GM18858 (cell line): Measurements from ENCODE around the gene CBLL2.
A peak's percentile ranks its signal among the peaks of the same experiment; 100 is the strongest.
"Not testable (repeated sequence)": the region's sequence is repeated elsewhere in the genome, so short reads cannot be mapped to it uniquely, and the experiment has no call there.

Experiments used
- ATAC-seq: cut with Tn5 transposase; IDR thresholded peaks from one replicate; pipeline ENCODE4 v1.9.1; 2021; ENCODE audit not compliant: unreplicated experiment

CBLL2 gene

GRCh38 chrX:22272613-22273012 lies at the start of gene CBLL2:
CBLL2 (plus strand) TSS chrX:22272913; CDS start chrX:22272992, 79 bp downstream.
- ATAC-seq, result no peak

- ATAC-seq, result no peak
Measured at GRCh38 chrX:22234380-22234779, 38.3 kb upstream of the CBLL2 start.

GRCh38 chrX:22237479-22237878 lies 35.2 kb upstream of the CBLL2 start:
- no peak for ATAC-seq

GRCh38 chrX:22246620-22247019 lies 26.1 kb upstream of the CBLL2 start:
- ATAC-seq, result no peak

GRCh38 chrX:22247169-22247568 lies 25.5 kb upstream of the CBLL2 start:
- no peak for ATAC-seq

GRCh38 chrX:22248401-22248800 lies 24.3 kb upstream of the CBLL2 start:
- no peak for ATAC-seq

- no peak for ATAC-seq
Measured at GRCh38 chrX:22249371-22249770, 23.3 kb upstream of the CBLL2 start.

GRCh38 chrX:22268706-22269105 lies 4.0 kb upstream of the CBLL2 start:
- no peak for ATAC-seq

GRCh38 chrX:22273714-22274317 lies 1.1 kb downstream of the CBLL2 start:
- ATAC-seq, result no peak

- no peak for ATAC-seq
Measured at GRCh38 chrX:22276781-22277180, 4.1 kb downstream of the CBLL2 start.

- no peak for ATAC-seq
Measured at GRCh38 chrX:22278375-22278774, 5.7 kb downstream of the CBLL2 start.

GRCh38 chrX:22289209-22289608 lies 16.5 kb downstream of the CBLL2 start:
- not testable (repeated sequence) for ATAC-seq

- no peak for ATAC-seq
Measured at GRCh38 chrX:22296871-22297270, 24.2 kb downstream of the CBLL2 start.

- peak; percentile 93 for ATAC-seq
Measured at GRCh38 chrX:22300130-22300529, 27.4 kb downstream of the CBLL2 start.

- no peak for ATAC-seq
Measured at GRCh38 chrX:22310779-22311178, 38.1 kb downstream of the CBLL2 start.

- ATAC-seq, result no peak
Measured at GRCh38 chrX:22313766-22314165, 41.1 kb downstream of the CBLL2 start.

GRCh38 chrX:22314211-22314610 lies 41.5 kb downstream of the CBLL2 start:
- no peak for ATAC-seq

- no peak for ATAC-seq
Measured at GRCh38 chrX:22314692-22315091, 42.0 kb downstream of the CBLL2 start.

- ATAC-seq, result no peak
Measured at GRCh38 chrX:22315151-22315550, 42.4 kb downstream of the CBLL2 start.

- ATAC-seq, result no peak
Measured at GRCh38 chrX:22320236-22320873, 47.6 kb downstream of the CBLL2 start.

GRCh38 chrX:22323541-22323940 lies 50.8 kb downstream of the CBLL2 start:
- ATAC-seq, result no peak
